Suprapubic skin (tissue), 4 donors: ENCODE data around the gene TAF13. TPM values are rescaled to one million over a fixed set of nuclear protein-coding genes. Genes with fewer than 3 reads are reported as not detected.
A peak's percentile ranks its signal among the peaks of the same experiment; 100 is the strongest.
"Not testable (repeated sequence)": the region's sequence is repeated elsewhere in the genome, so short reads cannot be mapped to it uniquely, and the experiment has no call there.

Source experiments
- DNase-seq, 2 donors: peaks; one replicate each; pipeline ENCODE4 v3.0.0-alpha.2; 2019; ENCODE audit warnings: low spot score in 2 of 2
- H3K27ac ChIP-seq: fragments of 200-600 bp; sonication (generic); one replicate; pipeline ENCODE4 v1.5.1; 2019
- H3K27me3 ChIP-seq: fragments of 200-600 bp; sonication (generic); one replicate; pipeline ENCODE4 v1.5.1; 2019
- H3K36me3 ChIP-seq: fragments of 200-600 bp; sonication (generic); one replicate; pipeline ENCODE4 v1.5.1; 2019
- H3K4me1 ChIP-seq: fragments of 200-600 bp; sonication (generic); one replicate; pipeline ENCODE4 v1.5.1; 2019
- H3K4me3 ChIP-seq: fragments of 200-600 bp; sonication (generic); one replicate; pipeline ENCODE4 v1.5.1; 2019; ENCODE audit warnings: mild to moderate bottlenecking
- H3K9me3 ChIP-seq: fragments of 200-600 bp; sonication (generic); one replicate; pipeline ENCODE4 v1.5.1; 2019
- EP300 ChIP-seq: sonication (generic); formaldehyde crosslinking; IDR thresholded peaks from one replicate; pipeline ENCODE4 v1.6.1; 2017; ENCODE audit warnings: antibody characterized with exemption
- POLR2A ChIP-seq, 2 donors: fragments of 450-650 bp; IDR thresholded peaks; one replicate each; pipeline ENCODE4 v1.6.1; 2017; ENCODE audit warnings: antibody characterized with exemption in 2 of 2, mild to moderate bottlenecking in 2 of 2, moderate library complexity in 2 of 2
- POLR2AphosphoS5 ChIP-seq, 3 donors: sonication (generic); formaldehyde crosslinking; IDR thresholded peaks; one replicate each; pipeline ENCODE4 v1.6.1; 2017; ENCODE audit warnings: antibody characterized with exemption in 3 of 3
- WGBS: methylation state at CpG from one replicate; pipeline ENCODE4 v1.1.5; 2018; 5-methylcytosine and 5-hydroxymethylcytosine counted together
- total RNA-seq, 4 donors: library from RNA; depleted of rRNA; stranded (reverse); fragments of >200 nt; gene quantifications; one replicate each; pipeline ENCODE4 v1.1.0, GENCODE V29; 2016
- TF ChIP-seq, protein P1 (sequence below), 2 donors: fragments of 200-600 bp in 1 of 2; fragments of 450-650 bp in 1 of 2; sonication (generic) in 1 of 2; IDR thresholded peaks; one replicate each; pipeline ENCODE4 v1.5.1; 2016 to 2019; ENCODE audit warnings: antibody characterized with exemption in 2 of 2, mild to moderate bottlenecking in 1 of 2, moderate library complexity in 1 of 2

TAF13 gene
- total RNA-seq, 4 donors from 2014 or later = 10.6 to 33.2 (median 28.0) TPM

DNA sequence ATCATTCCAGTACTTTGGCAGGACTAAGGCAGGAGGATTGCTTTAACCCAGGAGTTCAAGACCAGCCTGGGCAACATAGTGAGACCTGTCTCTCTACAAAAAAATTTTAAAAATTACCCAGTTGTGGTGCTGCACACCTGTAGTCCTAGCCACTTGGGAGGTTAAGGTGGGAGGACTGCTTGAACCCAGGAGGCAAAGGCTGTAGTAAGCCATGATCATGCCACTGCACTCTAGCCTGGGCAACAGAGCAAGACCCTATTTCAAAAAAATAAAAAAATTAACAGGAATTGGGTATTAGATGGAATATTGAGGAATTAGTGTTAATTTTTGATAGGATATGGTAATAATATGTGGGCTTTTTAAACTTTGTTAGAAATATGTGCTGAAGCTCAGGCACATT, 16.8 kb downstream of the TAF13 start:
- Histone ChIP-seq H3K4me3 (no peak overlapping the region), H3K27me3 (no peaks in the 10 kb centered on the region), H3K27ac (no peak overlapping the region), H3K9me3 (no peaks in the 10 kb centered on the region), H3K36me3 (peaks cover 7% of the 10 kb centered on the region), H3K4me1 (no peaks in the 10 kb centered on the region)
- TF ChIP-seq POLR2AphosphoS5 (IDR thresholded peaks at IDR 0.05) (no peak), EP300 (no peak), POLR2A (IDR thresholded peaks at IDR 0.05) (no peak)
- TF ChIP-seq, protein P1, sequence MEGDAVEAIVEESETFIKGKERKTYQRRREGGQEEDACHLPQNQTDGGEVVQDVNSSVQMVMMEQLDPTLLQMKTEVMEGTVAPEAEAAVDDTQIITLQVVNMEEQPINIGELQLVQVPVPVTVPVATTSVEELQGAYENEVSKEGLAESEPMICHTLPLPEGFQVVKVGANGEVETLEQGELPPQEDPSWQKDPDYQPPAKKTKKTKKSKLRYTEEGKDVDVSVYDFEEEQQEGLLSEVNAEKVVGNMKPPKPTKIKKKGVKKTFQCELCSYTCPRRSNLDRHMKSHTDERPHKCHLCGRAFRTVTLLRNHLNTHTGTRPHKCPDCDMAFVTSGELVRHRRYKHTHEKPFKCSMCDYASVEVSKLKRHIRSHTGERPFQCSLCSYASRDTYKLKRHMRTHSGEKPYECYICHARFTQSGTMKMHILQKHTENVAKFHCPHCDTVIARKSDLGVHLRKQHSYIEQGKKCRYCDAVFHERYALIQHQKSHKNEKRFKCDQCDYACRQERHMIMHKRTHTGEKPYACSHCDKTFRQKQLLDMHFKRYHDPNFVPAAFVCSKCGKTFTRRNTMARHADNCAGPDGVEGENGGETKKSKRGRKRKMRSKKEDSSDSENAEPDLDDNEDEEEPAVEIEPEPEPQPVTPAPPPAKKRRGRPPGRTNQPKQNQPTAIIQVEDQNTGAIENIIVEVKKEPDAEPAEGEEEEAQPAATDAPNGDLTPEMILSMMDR (IDR thresholded peaks at IDR 0.05) = no peak
- no peak for DNase-seq

DNA sequence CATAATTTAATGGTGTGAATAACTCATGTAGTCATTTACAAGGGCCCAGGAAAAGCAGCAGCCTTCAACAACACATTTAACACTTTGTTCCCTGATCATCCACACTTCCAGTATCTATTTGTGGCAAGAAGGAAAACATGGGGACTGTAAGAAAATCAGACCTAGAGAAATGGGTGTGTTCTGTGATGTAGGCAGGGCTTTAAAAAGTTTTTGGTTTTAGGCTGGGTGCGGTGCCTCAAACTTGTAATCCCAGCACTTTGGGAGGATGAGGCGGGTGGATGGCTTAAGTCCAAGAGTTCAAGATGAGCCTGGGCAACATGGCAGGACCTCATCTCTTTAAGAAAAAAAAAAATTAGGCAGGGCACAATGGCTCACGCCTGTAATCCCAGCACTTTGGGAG, 19.7 kb downstream of the TAF13 start:
- H3K27me3 ChIP-seq = no peaks in the 10 kb centered on the region

DNA sequence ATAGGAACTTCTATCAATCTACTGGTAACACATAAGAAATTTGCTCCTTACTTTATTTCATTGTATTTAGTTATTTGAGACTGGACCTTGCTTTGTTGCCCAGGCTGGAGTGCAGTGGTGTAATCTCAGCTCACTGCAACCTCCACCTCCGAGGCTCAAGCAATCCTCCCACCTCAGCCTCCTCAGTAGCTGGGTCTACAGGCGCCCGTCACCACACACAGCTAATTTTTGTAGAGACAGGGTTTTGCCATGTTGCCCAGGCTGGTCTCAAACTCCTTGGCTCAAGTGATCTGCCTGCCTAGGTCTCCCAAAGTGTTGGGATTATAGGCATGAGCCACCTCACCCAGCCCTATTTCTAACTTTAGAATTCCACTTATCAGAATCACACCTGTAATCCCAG, 23.7 kb downstream of the TAF13 start:
- H3K9me3 ChIP-seq, H3K27ac ChIP-seq, H3K27me3 ChIP-seq, H3K4me3 ChIP-seq, H3K36me3 ChIP-seq, DNase-seq: not testable (repeated sequence)
- H3K4me1 ChIP-seq = peaks cover 19% of the 10 kb centered on the region
- WGBS = 100% methylated on average over 3 of the region's 3 CpGs

More for the DNA sequence above, 19.7 kb downstream of the TAF13 start:
- TF ChIP-seq, protein P1 (IDR thresholded peaks at IDR 0.05) = no peak
- TF ChIP-seq POLR2AphosphoS5 (IDR thresholded peaks at IDR 0.05) (no peak), POLR2A (IDR thresholded peaks at IDR 0.05) (no peak), EP300 (no peak)
- Histone ChIP-seq H3K4me1 (peaks cover under 1% of the 10 kb centered on the region), H3K4me3 (no peak overlapping the region), H3K9me3 (no peaks in the 10 kb centered on the region), H3K27ac (no peak overlapping the region), H3K36me3 (no peaks in the 10 kb centered on the region)
- DNase-seq = no peak
- 53% methylated on average over 3 of the region's 3 CpGs for WGBS

DNA sequence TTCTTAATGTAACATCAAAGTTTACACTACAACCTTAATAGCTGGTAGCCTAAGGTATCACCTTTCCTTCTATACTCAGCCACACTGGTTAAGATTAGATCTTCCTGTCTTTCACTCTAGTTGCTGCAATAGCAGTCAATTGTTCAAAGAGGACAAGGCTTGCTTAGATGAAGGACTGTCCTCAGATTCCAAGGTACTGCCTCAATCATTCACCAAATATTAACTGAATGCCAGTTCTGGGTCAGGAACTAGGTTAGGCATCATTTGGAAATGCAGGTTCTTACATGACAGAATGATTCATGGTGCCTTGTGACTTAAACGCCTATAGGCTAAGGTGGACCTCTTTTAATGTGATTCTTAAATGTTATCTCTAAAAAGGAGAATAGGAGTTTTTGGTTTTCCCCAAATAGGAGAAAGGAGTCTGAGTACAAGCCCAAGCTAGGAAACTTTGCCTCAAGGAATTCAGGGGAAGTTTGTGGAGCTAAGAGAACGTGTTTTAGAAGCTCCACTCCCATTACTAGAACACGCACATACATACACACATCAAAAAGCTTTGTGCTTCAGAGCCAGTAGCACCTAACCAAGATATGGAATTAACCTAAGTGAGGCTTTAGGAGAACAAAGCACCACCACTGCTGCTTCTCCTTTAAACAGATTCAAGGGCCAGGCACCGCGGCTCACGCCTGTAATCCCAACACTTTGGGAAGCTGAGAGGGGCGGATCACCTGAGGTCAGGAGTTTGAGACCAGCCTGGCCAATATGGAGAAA, 25.4 kb downstream of the TAF13 start:
- no peak for DNase-seq
- no peak overlapping the region for H3K4me3 ChIP-seq
- TF ChIP-seq EP300 (no peak), POLR2A (IDR thresholded peaks at IDR 0.05) (no peak), POLR2AphosphoS5 (IDR thresholded peaks at IDR 0.05) (no peak)
- TF ChIP-seq, protein P1 (IDR thresholded peaks at IDR 0.05) = no peak
- no peaks in the 10 kb centered on the region for H3K27me3 ChIP-seq
- peaks cover 23% of the 10 kb centered on the region for H3K4me1 ChIP-seq
- H3K36me3 ChIP-seq = no peaks in the 10 kb centered on the region
- 56% methylated on average over 7 of the region's 7 CpGs for WGBS
- H3K27ac ChIP-seq = peak overlapping the region; percentile 83
- H3K9me3 ChIP-seq = no peaks in the 10 kb centered on the region

DNA sequence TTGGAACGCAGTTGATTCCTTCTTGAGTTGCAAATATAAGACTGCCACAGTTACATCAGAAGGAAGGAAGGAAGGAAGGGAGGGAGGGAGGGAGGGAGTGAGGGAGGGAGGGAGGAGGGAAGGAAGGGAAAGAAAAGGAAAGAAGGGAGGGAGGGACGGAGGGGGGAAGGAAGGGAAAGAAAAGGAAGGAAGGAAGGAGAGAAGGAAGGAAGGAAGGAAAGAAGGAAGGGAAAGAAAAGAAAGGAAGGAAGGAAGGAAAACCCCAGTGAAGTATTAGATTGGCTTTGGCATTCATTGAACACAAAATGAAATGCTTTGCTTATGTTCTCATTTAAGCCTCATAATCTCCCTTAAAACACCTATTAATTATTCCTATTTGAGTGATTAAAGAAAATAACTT, 27.5 kb downstream of the TAF13 start:
- Histone ChIP-seq H3K36me3 (no peaks in the 10 kb centered on the region), H3K27me3 (no peaks in the 10 kb centered on the region), H3K4me1 (peaks cover 23% of the 10 kb centered on the region), H3K9me3 (no peaks in the 10 kb centered on the region), H3K4me3 (no peak overlapping the region), H3K27ac (no peak overlapping the region)
- no peak for DNase-seq
- TF ChIP-seq POLR2A (IDR thresholded peaks at IDR 0.05) (no peak), POLR2AphosphoS5 (IDR thresholded peaks at IDR 0.05) (no peak), EP300 (no peak)
- TF ChIP-seq, protein P1 (IDR thresholded peaks at IDR 0.05) = no peak
- 18% methylated on average over 2 of the region's 2 CpGs for WGBS
